Motor neuron (in vitro differentiated cells): ENCODE measurements around the gene BDKRB2. TPM values are rescaled to one million over a fixed set of nuclear protein-coding genes. Genes with fewer than 3 reads are reported as not detected.
A peak's percentile ranks its signal among the peaks of the same experiment; 100 is the strongest.

Source experiments
- ATAC-seq, 8 experiments: fragments of 200-7000 bp; cut with Tn5 transposase; replicated peaks in 6 of 8; 2 replicates each; pipeline ENCODE4 v1.8.0; 2021; ENCODE audit warnings: mild to moderate bottlenecking in 8 of 8, moderate library complexity in 8 of 8
- H3K27ac ChIP-seq, 2 donors: fragments of 250-450 bp; sonication (Bioruptor Pico); 2 replicates each; pipeline ENCODE4 v1.9.0; 2021; ENCODE audit warnings: antibody characterized with exemption in 2 of 2, mild to moderate bottlenecking in 2 of 2, moderate library complexity in 1 of 2
- H3K4me1 ChIP-seq, 2 donors: fragments of 250-450 bp; sonication (Bioruptor Pico); replicated peaks in 1 of 2; 2 replicates each; pipeline ENCODE4 v1.6.1; 2021; ENCODE audit warnings: antibody characterized with exemption in 2 of 2, mild to moderate bottlenecking in 2 of 2, moderate library complexity in 1 of 2
- H3K4me3 ChIP-seq, 5 donors: fragments of 250-450 bp; sonication (Bioruptor Pico); 2 replicates each; pipeline ENCODE4 v1.9.0; 2021; ENCODE audit warnings: antibody characterized with exemption in 5 of 5, mild to moderate bottlenecking in 5 of 5, moderate library complexity in 4 of 5
- WGBS, 10 experiments: fragments of 450-650 bp; shearing (Covaris generic); methylation state at CpG; one replicate each; pipeline ENCODE4 v1.0.0; 2022; 5-methylcytosine and 5-hydroxymethylcytosine counted together
- in situ Hi-C, 9 experiments: fragments of 400-800 bp; cut with MboI; loops; one replicate each; pipeline ENCODE4 v1.15.0; 2021; ENCODE audit warnings: low sequenced_read_pairs in 9 of 9, low pct_unique_long_range_greater_than_20kb in 2 of 9; ENCODE audit not compliant: unreplicated experiment in 9 of 9
- total RNA-seq, 8 experiments: library from RNA; unstranded; fragments of 300-600 nt; gene quantifications; 2 replicates each; pipeline versions ENCODE4 v1.2.3 to v1.2.4, GENCODE V29; 2022

Gene BDKRB2
- total RNA-seq, 8 experiments from 2014 or later, result 0.11 to 321 (median 0.90) TPM

DNA sequence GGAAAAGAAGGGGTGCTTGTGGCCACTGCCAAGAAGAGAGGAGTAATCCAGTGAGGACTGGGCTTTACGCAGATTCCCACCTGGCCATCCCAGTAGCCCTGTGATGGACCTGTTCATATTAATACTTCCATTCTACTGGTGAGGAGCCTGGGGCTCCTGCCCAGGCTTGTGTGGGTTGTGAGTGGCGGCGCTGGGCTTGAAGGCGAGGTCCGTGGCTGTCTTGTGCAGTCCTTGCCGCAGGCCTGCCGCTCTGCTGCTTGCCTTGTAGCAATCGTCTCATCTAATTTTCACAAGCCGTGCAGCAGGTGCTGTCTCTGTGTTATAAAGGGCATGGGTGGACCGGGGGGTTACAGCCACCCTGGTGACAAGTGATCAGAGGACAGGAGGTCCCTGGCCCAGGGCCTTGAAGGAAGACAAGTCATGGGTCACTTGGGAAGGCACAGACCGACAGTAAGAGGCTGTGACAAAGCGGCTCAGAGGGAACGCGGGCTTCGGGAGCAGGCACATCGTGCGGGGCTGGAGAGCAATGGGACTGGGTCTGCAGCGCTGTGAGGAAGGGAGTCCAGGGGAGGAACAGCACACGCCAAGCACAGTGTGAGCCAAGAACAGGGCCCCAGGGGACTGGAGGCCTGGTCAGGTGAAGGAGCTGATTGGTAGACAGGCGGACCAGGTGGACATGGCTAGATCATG, 7.3 kb upstream of the BDKRB2 start:
- 80 to 100% (median 94%) methylated on average over 1 to 10 of the region's 20 CpGs; no CpG with 5 or more reads in 4 of the 10 experiments for WGBS, 10 experiments
- no peak for ATAC-seq
- Histone ChIP-seq H3K4me3 (no peak overlapping the region), H3K4me1 (peaks cover 3 to 5% of the 10 kb centered on the region in 2 donors), H3K27ac (no peak overlapping the region)
- in situ Hi-C loops, result no loop called here

DNA sequence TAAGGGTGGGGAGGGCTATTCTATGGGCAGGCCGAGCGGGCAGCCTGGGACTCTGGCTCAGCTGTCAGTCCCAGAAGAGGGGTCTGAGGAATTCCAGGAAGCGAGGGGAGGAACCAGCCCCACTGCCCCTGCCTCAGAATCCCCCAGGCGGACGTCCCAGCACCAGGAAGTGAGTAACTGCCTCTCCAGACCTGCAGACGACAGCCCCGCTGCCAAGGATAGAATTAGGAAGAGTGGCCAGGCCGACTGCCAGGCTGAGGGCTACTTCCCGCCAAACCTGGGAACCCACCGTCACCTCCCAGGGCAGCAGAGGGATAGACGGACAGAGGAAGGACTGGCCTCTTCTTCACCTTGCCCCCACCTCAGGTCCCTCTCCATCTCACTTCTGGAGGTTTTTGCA, 6.7 kb upstream of the BDKRB2 start:
- peaks cover 0 to under 1% of the 10 kb centered on the region in 2 donors for H3K4me1 ChIP-seq
- no peak overlapping the region for H3K27ac ChIP-seq
- 40 to 94% (median 86%) methylated on average over 1 to 5 of the region's 11 CpGs; no CpG with 5 or more reads in 6 of the 10 experiments for WGBS, 10 experiments
- H3K4me3 ChIP-seq, result no peak overlapping the region
- ATAC-seq, result no peak
- in situ Hi-C loops, result no loop called here

DNA sequence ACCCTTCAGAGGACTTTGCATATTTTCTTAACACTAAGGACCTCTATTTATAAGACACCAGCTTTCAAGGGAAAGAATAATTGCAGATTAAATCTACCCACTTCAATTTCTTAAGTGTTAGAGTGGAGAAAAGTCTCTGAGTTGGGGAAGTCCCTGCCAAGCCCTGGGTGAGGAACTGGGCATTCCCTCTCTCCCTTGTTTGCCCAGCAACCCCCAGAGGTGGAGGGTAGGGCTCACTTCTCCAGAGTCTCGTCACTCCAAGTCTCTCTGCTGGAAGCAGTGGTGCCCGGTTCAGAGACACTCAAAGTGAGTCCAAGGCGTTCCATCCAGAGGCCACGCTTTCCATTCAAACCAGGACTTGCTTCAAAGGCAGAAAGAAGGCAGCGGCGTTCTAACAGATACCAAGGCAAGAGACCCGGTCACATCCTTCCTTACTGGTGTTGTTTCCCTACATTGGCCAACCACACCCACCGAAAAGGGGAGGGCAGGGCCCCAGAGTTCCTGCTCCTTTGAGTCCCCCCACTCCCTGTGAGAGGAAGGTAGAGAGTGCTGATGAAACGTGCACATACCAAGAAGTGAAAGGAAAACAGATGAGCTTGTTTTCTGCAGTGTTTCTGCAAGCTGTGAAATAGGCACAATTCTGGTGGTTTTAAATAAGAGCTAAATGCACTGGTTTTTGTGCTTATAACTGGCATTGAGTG, 6.1 kb upstream of the BDKRB2 start:
- Histone ChIP-seq H3K4me1 (no peaks in the 10 kb centered on the region), H3K27ac (no peak overlapping the region), H3K4me3 (no peak overlapping the region)
- in situ Hi-C loops, result no loop called here
- peak in 3 of 8 experiments; percentile 40 to 65 (median 47) for ATAC-seq
- 17 to 81% (median 42%) methylated on average over 1 to 6 of the region's 9 CpGs; no CpG with 5 or more reads in 2 of the 10 experiments for WGBS, 10 experiments

DNA sequence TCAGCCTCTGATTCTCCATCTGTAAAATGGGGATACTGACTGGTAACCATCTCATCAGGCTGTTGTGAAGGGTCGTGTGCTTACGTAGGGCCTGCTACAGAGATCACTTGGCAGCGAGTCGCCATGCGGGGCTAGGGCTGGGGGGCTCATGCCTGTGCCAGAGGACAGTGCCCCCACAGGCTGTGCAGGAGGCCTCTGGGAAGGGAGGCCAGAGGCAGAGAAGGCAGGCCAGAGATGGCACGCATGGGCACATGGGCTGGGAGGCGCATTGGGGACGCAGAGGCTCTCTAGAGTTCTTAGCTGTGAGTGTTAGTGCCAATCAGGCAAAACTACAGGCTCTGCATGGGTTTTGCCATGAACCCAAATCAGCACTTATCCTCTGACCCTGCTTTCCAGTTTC, 3.5 kb upstream of the BDKRB2 start:
- H3K4me1 ChIP-seq, result peaks cover 0 to 7% of the 10 kb centered on the region in 2 donors
- in situ Hi-C loops, result loop anchor here in 2 of 9 experiments (10.0 to 25.0 kb wide), 2 partner anchors 76 to 89 kb away; no protein-coding TSS in a partner anchor
- H3K27ac ChIP-seq, result no peak overlapping the region
- ATAC-seq, result no peak
- WGBS, 10 experiments, result 40 to 100% (median 88%) methylated on average over 1 to 4 of the region's 8 CpGs; no CpG with 5 or more reads in 4 of the 10 experiments
- no peak overlapping the region for H3K4me3 ChIP-seq

DNA sequence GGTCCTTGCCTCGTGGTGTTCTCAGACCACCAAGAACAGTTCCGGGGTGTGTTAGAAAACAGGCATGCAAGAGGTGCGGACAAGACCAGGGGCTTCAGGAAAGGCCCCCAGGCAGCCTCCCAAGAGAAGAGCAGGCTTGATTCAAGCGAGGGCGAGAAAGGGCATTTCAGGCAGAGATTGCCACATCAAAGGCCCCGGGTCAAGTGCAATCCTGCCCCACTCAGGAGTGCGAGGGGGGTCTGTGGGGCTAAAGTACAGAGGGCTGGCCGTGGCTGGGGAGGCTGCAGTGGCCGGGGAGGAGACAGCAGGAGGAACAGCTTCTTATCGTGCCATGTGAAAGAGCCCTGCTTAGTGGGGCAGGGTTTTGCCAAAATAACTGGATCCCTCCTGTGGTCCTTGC, 2.7 kb upstream of the BDKRB2 start:
- ATAC-seq, result no peak
- in situ Hi-C loops, result loop anchor here in 2 of 9 experiments (10.0 to 25.0 kb wide), 2 partner anchors 77 to 90 kb away; no protein-coding TSS in a partner anchor
- peaks cover 0 to 7% of the 10 kb centered on the region in 2 donors for H3K4me1 ChIP-seq
- 74 to 92% (median 80%) methylated on average over 1 to 3 of the region's 10 CpGs; no CpG with 5 or more reads in 6 of the 10 experiments for WGBS, 10 experiments
- no peak overlapping the region for H3K27ac ChIP-seq
- H3K4me3 ChIP-seq, result no peak overlapping the region

DNA sequence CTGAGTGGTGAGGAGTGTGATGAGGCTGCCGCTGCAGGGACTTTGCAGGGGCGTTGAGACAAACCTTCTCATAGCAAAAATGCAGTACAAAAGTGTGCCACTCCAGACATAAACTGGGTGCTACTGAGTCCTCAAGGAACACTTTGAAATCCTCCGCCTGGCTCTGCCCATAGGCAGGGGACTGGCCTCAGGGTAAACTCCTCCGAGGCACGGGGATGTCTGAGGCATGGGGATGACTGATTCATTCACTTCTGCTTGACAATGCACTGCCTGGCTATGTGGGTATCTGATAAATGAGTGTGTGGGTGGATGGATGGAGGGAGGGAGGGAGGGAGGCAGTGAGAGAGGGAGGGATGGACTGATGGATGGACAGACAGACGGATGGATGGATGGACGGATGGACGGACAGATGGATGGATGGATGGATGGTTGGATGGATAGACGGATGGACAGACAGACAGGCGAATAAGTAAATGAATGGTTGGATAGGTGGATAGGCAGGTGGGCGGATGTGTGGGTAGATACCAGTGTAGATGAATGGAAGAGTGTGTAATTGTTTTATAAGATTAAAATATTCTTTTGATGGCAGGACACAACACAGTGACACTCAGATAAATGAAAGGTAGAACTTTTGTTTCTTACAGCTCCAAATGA, 2.1 kb upstream of the BDKRB2 start:
- WGBS, 10 experiments, result 60 to 100% (median 97%) methylated on average over 1 to 6 of the region's 11 CpGs; no CpG with 5 or more reads in 3 of the 10 experiments
- Histone ChIP-seq H3K27ac (no peak overlapping the region), H3K4me1 (peaks cover 0 to 7% of the 10 kb centered on the region in 2 donors), H3K4me3 (no peak overlapping the region)
- no peak for ATAC-seq
- in situ Hi-C loops, result loop anchor here in 2 of 9 experiments (10.0 to 25.0 kb wide), 2 partner anchors 78 to 90 kb away; no protein-coding TSS in a partner anchor

DNA sequence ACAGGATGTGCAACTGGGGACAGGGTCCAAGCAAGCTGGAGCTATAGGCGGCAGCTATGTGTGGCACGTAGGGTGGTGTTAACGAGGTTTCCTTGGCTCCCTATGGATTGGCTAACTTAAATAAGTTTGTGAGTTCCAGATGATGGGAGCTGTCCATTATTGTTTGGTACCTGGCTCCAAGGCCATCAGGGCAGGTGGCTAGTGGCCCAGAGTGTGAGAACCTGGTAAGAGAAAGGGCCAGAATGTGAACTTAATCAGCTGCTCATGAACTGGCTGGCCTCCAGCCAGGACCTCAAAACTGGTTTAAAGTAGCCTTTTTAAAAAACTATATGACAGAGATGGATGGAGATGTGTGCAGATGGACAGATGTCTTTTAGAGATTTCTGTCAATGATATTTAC, 1.5 kb upstream of the BDKRB2 start:
- Histone ChIP-seq H3K4me3 (no peak overlapping the region), H3K4me1 (peaks cover 0 to 7% of the 10 kb centered on the region in 2 donors), H3K27ac (no peak overlapping the region)
- no peak for ATAC-seq
- in situ Hi-C loops, result loop anchor here in 2 of 9 experiments (10.0 to 25.0 kb wide), 2 partner anchors 78 to 91 kb away; no protein-coding TSS in a partner anchor
- WGBS, 10 experiments, result 93 to 100% (median 98%) methylated on average over 1 to 3 of the region's 3 CpGs; no CpG with 5 or more reads in 4 of the 10 experiments

DNA sequence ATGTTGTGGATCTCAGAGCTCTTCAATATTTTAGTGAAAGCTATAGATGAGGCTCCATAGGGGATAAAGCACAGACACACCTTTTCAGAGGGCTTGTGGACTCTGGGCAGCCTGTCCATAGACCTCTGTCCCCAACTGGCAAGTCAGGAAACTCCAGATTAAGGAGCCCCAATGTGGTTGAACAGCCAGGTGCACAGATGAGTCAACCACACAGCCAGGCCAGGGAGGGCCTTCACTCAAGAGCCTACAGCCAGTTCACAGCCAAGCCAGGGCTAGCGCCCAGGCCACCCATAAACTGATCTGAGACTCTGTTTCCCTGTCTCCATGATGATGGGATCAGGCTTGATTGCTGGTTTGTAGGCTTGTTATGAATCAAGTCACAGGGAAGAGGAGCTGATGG, 1.0 kb upstream of the BDKRB2 start:
- Histone ChIP-seq H3K4me3 (no peak overlapping the region), H3K4me1 (peaks cover 0 to 7% of the 10 kb centered on the region in 2 donors), H3K27ac (no peak overlapping the region)
- in situ Hi-C loops, result loop anchor here in 2 of 9 experiments (10.0 to 25.0 kb wide), 2 partner anchors 79 to 91 kb away; no protein-coding TSS in a partner anchor
- WGBS, 10 experiments, result 88 to 100% (median 94%) methylated on average over 1 of the region's 1 CpG; no CpG with 5 or more reads in 6 of the 10 experiments
- ATAC-seq, result no peak

DNA sequence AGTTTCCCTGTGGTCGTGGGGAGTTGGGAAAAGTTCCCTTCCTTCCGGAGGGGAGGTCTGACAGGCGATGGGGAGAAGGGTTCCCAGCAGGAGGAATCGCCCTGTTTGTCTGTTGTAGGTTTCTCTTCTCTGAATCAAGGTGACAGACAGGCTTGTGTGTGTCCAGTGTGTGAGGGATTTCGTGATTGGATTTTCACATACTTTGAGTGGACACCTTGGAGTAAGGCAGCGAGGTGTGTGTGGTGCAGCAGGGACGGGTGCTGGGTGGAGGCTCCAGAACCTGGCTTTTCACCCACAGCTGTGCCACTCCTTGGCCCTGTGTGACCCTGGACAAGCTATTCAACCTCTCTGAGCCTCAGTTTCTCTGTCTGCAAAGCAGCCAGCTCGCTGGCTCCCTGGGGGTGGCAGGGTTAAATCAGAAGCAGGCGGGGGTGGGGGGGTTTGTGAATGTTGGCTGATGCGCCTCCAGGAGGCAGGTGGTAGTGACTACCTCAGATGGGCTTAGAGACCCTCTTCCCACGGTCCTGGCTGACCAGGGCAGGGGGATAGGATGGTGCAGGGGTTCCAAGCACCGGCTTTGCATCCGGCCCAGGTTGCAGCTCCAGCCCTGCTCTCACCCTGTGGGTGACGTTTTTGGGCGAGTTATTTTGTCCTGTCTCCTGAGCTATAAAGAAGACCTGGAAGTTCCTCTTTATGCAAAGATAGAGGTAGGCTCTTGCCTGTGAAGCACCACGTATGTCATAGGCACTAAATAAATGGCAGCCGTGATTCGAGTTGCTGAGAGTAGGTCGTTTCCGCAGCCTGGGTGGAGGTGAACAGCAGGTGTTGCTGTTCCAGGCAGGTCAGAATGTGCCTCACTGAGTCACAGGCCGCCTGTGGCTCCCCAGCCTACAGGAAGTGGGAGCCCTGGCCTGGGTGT, 679 bp downstream of the BDKRB2 start:
- ATAC-seq, result peak in 4 of 8 experiments; percentile 3 to 20 (median 3)
- in situ Hi-C loops, result loop anchor here in 2 of 9 experiments (10.0 to 25.0 kb wide), 2 partner anchors 81 to 93 kb away; no protein-coding TSS in a partner anchor
- 0 to 83% (median 49%) methylated on average over 1 to 7 of the region's 21 CpGs; no CpG with 5 or more reads in 4 of the 10 experiments for WGBS, 10 experiments
- no peak overlapping the region for H3K27ac ChIP-seq
- H3K4me3 ChIP-seq, result peak overlapping the region in 4 of 5 donors; percentile 7 to 26 (median 20)
- H3K4me1 ChIP-seq, result peaks cover 0 to 7% of the 10 kb centered on the region in 2 donors

DNA sequence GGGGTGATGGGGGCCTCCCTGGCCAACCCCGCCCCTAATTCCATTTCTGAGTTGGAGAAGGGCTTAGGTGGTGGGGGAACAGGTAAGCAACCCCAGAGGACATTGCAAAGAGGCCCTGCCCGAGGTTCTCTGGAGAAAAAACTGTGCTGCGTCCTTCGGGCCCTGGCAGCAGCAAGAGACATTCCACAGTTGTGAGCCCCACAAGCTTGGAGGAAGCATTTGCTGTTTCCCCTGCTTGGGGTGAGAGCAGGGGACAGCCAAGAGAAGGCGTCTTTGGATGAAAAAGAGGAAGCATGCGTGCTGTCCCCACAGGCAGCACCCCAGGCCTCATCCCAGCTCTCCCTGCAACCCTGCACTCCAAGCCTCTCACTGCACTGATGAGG, 1.3 kb downstream of the BDKRB2 start:
- ATAC-seq, result no peak
- no peak overlapping the region for H3K4me3 ChIP-seq
- no peak overlapping the region for H3K27ac ChIP-seq
- 0 to 67% (median 61%) methylated on average over 1 to 4 of the region's 6 CpGs; no CpG with 5 or more reads in 6 of the 10 experiments for WGBS, 10 experiments
- peaks cover 0 to 7% of the 10 kb centered on the region in 2 donors for H3K4me1 ChIP-seq
- in situ Hi-C loops, result loop anchor here in 2 of 9 experiments (10.0 to 25.0 kb wide), 2 partner anchors 81 to 94 kb away; no protein-coding TSS in a partner anchor

DNA sequence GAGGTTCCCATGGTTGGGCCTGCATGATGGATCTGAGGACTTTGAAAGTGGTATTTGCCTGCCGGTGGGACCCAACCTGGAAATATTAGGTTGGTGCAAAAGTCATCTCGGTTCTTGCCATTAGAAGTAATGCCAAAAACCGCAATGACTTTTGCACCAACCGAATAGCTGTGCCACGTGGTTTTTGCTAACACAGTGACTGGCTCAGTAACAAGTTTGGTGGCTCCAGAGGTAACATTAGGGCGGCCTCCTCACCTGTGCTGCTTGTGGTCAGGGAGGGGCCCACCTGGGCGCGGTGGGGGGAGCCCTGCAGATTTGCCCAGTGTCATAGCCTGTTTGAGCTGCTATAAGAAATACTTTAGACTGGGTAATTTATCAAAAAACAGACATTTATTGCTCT, 1.8 kb downstream of the BDKRB2 start:
- in situ Hi-C loops, result loop anchor here in 2 of 9 experiments (10.0 to 25.0 kb wide), 2 partner anchors 82 to 94 kb away; no protein-coding TSS in a partner anchor

More for the DNA sequence above, 1.8 kb downstream of the BDKRB2 start:
- no peak for ATAC-seq
- H3K27ac ChIP-seq, result no peak overlapping the region
- peaks cover 0 to 7% of the 10 kb centered on the region in 2 donors for H3K4me1 ChIP-seq
- 33 to 78% (median 74%) methylated on average over 3 to 8 of the region's 8 CpGs; no CpG with 5 or more reads in 5 of the 10 experiments for WGBS, 10 experiments
- H3K4me3 ChIP-seq, result no peak overlapping the region
